Measurements from ENCODE around the gene MARCHF6.

GRCh38 chr5:10358999-10359398, 5.5 kb downstream of the MARCHF6 start:
- TF ChIP-seq CTCF (IDR thresholded peaks at IDR 0.05 in 8 of 11, conservative IDR thresholded peaks at IDR 0.05 in 3 of 11): no peak
- no peak for TF ChIP-seq POLR2A (IDR thresholded peaks at IDR 0.05)
